Activated naive CD4-positive, alpha-beta T cell treated with anti-CD3 and anti-CD28 coated beads, Interleukin-2, amount 50 U/mL, for 24 hours (primary cell): ENCODE measurements around the gene ELSPBP1.

ENCODE experiments used
- H3K27ac Mint-ChIP-seq: one replicate; pipeline ENCODE4 v1.8.0; 2021; ENCODE audit warnings: mild to moderate bottlenecking, mixed read lengths
- H3K27me3 Mint-ChIP-seq: one replicate; pipeline ENCODE4 v1.8.0; 2021; ENCODE audit warnings: mixed read lengths
- H3K36me3 Mint-ChIP-seq: one replicate; pipeline ENCODE4 v1.8.0; 2021; ENCODE audit warnings: mixed read lengths
- H3K4me1 Mint-ChIP-seq: one replicate; pipeline ENCODE4 v1.8.0; 2021; ENCODE audit warnings: mixed read lengths
- H3K4me3 Mint-ChIP-seq: one replicate; pipeline ENCODE4 v1.8.0; 2021; ENCODE audit warnings: mild to moderate bottlenecking, mixed read lengths
- H3K9me3 Mint-ChIP-seq: one replicate; pipeline ENCODE4 v1.8.0; 2021; ENCODE audit warnings: mixed read lengths

Gene ELSPBP1

GRCh38 chr19:48023518-48023917 lies 29.1 kb downstream of the ELSPBP1 start:
- no peaks in the 10 kb centered on the region for H3K4me1 Mint-ChIP-seq
- peaks cover 30% of the 10 kb centered on the region for H3K27me3 Mint-ChIP-seq
- no peaks in the 10 kb centered on the region for H3K9me3 Mint-ChIP-seq
- H3K27ac Mint-ChIP-seq: no peak overlapping the region
- H3K36me3 Mint-ChIP-seq: no peaks in the 10 kb centered on the region
- no peak overlapping the region for H3K4me3 Mint-ChIP-seq

GRCh38 chr19:48025480-48025879 lies 31.0 kb downstream of the ELSPBP1 start:
- peaks cover 30% of the 10 kb centered on the region for H3K27me3 Mint-ChIP-seq
- H3K4me1 Mint-ChIP-seq: no peaks in the 10 kb centered on the region
- H3K9me3 Mint-ChIP-seq: no peaks in the 10 kb centered on the region
- H3K4me3 Mint-ChIP-seq: no peak overlapping the region
- H3K36me3 Mint-ChIP-seq: no peaks in the 10 kb centered on the region
- H3K27ac Mint-ChIP-seq: no peak overlapping the region

GRCh38 chr19:48029431-48029830 lies 35.0 kb downstream of the ELSPBP1 start:
- Mint-ChIP-seq H3K27me3 (peaks cover 18% of the 10 kb centered on the region), H3K36me3 (no peaks in the 10 kb centered on the region), H3K27ac (no peak overlapping the region), H3K9me3 (no peaks in the 10 kb centered on the region), H3K4me3 (no peak overlapping the region), H3K4me1 (no peaks in the 10 kb centered on the region)

GRCh38 chr19:48030073-48030472 lies 35.6 kb downstream of the ELSPBP1 start:
- Mint-ChIP-seq H3K27ac (no peak overlapping the region), H3K27me3 (peaks cover 14% of the 10 kb centered on the region), H3K4me3 (no peak overlapping the region), H3K9me3 (no peaks in the 10 kb centered on the region), H3K36me3 (no peaks in the 10 kb centered on the region), H3K4me1 (no peaks in the 10 kb centered on the region)

GRCh38 chr19:48033604-48034003 lies 39.2 kb downstream of the ELSPBP1 start:
- H3K27ac Mint-ChIP-seq: no peak overlapping the region
- H3K9me3 Mint-ChIP-seq: peaks cover 9% of the 10 kb centered on the region
- H3K4me1 Mint-ChIP-seq: no peaks in the 10 kb centered on the region
- H3K4me3 Mint-ChIP-seq: no peak overlapping the region
- peaks cover 14% of the 10 kb centered on the region for H3K27me3 Mint-ChIP-seq
- no peaks in the 10 kb centered on the region for H3K36me3 Mint-ChIP-seq

- Mint-ChIP-seq H3K27ac (no peak overlapping the region), H3K36me3 (no peaks in the 10 kb centered on the region), H3K27me3 (peaks cover 28% of the 10 kb centered on the region), H3K4me1 (no peaks in the 10 kb centered on the region), H3K9me3 (peaks cover 9% of the 10 kb centered on the region), H3K4me3 (no peak overlapping the region)
Observed at GRCh38 chr19:48036765-48037164, 42.3 kb downstream of the ELSPBP1 start.

DNA sequence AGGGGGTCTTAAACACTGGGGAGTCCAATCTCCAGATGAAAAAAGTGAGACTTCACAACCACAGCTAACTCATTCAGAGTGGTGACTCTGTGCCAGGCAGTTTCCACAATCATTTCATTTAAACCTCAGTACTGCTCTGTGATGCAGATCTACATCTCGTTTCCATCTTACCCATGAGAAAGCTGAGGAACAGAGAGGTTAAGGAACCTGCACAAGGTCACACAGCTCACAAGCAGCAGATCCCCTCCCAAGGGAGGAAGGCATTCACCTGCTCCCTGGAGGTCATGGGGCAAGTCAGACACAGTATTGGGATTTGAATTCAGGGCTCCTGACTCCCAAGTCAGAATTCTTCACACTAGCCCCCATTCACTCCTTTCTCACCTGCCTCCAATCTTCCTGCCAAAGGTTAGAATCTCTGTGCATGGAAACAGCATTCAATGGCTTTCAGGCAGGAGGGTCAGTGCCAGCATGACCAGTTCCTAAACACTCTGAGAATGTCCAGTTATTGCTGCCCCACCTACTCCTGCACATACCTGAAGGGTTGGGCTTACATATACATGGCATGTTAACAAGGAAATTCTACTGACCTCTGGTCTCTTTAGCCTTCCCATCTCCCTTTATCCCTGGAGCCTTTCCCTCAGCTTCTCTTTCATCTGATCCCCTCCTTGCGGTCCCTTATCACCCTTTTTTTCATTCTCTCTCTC lies 47.6 kb downstream of the ELSPBP1 start:
- Mint-ChIP-seq H3K36me3 (no peaks in the 10 kb centered on the region), H3K4me1 (no peaks in the 10 kb centered on the region), H3K27me3 (peaks cover 37% of the 10 kb centered on the region), H3K27ac (no peak overlapping the region), H3K9me3 (no peaks in the 10 kb centered on the region), H3K4me3 (no peak overlapping the region)

DNA sequence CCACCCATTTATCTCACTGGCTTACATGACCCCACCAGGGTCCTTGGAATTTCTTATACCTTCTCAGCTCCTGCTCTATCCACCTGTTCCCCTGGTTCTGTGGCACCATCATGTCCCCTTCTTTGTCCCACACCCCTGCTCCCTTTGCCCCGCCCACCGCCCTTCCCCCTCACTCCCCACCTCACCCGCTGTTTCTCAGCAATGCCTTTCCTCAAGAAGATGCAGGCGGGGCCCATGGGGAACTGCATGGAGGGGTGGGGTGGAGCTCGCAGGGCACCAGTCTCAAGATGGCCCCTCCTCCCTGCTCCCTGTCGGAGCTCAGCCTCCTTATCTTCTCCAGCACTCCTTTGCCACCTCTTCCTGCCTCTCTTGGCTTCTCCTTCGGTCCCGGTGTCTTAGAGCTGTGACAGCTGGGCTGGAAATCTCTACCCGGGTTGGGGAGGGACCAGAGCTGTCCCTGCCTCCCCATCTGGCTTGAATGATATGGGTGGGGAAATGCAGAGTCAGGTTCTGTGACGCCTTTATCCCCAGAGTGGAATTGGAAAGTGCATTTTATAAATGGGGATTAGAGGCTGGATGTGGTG lies 49.3 kb downstream of the ELSPBP1 start, which contains the start of gene CABP5:
CABP5 (minus strand) TSS at position 405 of the 584 bp plus-strand sequence; CDS start at position 248, 157 bp downstream.
- no peaks in the 10 kb centered on the region for H3K9me3 Mint-ChIP-seq

GRCh38 chr19:48044561-48044960 lies 50.1 kb downstream of the ELSPBP1 start:
- H3K4me1 Mint-ChIP-seq: no peaks in the 10 kb centered on the region
- peaks cover 30% of the 10 kb centered on the region for H3K27me3 Mint-ChIP-seq
- H3K27ac Mint-ChIP-seq: no peak overlapping the region
- H3K4me3 Mint-ChIP-seq: no peak overlapping the region
- no peaks in the 10 kb centered on the region for H3K9me3 Mint-ChIP-seq
- H3K36me3 Mint-ChIP-seq: no peaks in the 10 kb centered on the region

More for the DNA sequence above, 49.3 kb downstream of the ELSPBP1 start, which contains the start of gene CABP5:
- Mint-ChIP-seq H3K27ac (no peak within 1 kb of the TSS), H3K4me1 (no peaks in the 10 kb centered on the region), H3K4me3 (no peak within 1 kb of the TSS), H3K36me3 (no peaks in the 10 kb centered on the region), H3K27me3 (peaks cover 36% of the 10 kb centered on the region)

DNA sequence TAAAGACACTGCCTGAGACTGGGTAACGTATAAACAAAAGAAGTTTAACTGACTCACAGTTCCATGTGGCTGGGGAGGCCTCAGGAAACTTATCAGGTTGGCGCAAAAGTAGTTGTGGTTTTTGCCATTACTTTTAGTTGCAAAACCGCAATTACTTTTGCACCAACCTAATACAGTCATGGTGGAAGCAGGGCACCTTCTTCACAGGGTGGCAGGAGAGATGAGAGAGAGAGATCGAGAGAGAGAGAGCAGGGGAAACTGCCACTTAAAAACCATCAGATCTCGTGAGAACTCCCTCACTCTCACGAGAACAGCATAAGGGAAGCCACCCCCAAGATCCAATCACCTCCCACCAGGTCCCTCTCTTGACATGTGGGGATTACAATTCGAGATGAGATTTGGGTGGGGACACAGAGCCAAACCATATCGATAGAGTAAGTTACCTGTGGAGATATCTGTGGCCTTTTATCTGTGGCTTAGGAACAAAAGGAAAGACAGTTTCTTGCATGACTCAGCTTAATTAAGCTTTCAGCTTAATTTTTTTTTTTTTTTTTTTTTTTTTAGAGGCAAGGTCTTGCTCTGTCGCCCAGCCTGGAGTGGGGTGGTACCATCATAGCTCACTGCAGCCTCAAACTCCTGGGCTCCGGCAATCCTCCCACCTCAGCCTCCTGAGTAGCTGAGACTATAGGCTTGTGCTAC lies 57.1 kb downstream of the ELSPBP1 start:
- Mint-ChIP-seq H3K36me3 (no peaks in the 10 kb centered on the region), H3K4me3 (no peak overlapping the region), H3K9me3 (no peaks in the 10 kb centered on the region), H3K27me3 (no peaks in the 10 kb centered on the region), H3K27ac (no peak overlapping the region), H3K4me1 (no peaks in the 10 kb centered on the region)

- Mint-ChIP-seq H3K27ac (no peak overlapping the region), H3K4me3 (no peak overlapping the region), H3K4me1 (no peaks in the 10 kb centered on the region), H3K27me3 (no peaks in the 10 kb centered on the region), H3K36me3 (no peaks in the 10 kb centered on the region), H3K9me3 (no peaks in the 10 kb centered on the region)
Observed at GRCh38 chr19:48053076-48053475, 58.6 kb downstream of the ELSPBP1 start.

GRCh38 chr19:48053856-48054255 lies 59.4 kb downstream of the ELSPBP1 start:
- Mint-ChIP-seq H3K27me3 (no peaks in the 10 kb centered on the region), H3K4me3 (no peak overlapping the region), H3K36me3 (no peaks in the 10 kb centered on the region), H3K27ac (no peak overlapping the region), H3K9me3 (no peaks in the 10 kb centered on the region), H3K4me1 (no peaks in the 10 kb centered on the region)

GRCh38 chr19:48059331-48059730 lies 64.9 kb downstream of the ELSPBP1 start:
- Mint-ChIP-seq H3K27me3 (peaks cover 10% of the 10 kb centered on the region), H3K27ac (no peak overlapping the region), H3K9me3 (no peaks in the 10 kb centered on the region), H3K36me3 (no peaks in the 10 kb centered on the region), H3K4me1 (no peaks in the 10 kb centered on the region), H3K4me3 (no peak overlapping the region)

- Mint-ChIP-seq H3K9me3 (no peaks in the 10 kb centered on the region), H3K27me3 (peaks cover 10% of the 10 kb centered on the region), H3K36me3 (no peaks in the 10 kb centered on the region), H3K4me3 (no peak overlapping the region), H3K4me1 (no peaks in the 10 kb centered on the region), H3K27ac (no peak overlapping the region)
Observed at GRCh38 chr19:48060381-48060780, 65.9 kb downstream of the ELSPBP1 start.

DNA sequence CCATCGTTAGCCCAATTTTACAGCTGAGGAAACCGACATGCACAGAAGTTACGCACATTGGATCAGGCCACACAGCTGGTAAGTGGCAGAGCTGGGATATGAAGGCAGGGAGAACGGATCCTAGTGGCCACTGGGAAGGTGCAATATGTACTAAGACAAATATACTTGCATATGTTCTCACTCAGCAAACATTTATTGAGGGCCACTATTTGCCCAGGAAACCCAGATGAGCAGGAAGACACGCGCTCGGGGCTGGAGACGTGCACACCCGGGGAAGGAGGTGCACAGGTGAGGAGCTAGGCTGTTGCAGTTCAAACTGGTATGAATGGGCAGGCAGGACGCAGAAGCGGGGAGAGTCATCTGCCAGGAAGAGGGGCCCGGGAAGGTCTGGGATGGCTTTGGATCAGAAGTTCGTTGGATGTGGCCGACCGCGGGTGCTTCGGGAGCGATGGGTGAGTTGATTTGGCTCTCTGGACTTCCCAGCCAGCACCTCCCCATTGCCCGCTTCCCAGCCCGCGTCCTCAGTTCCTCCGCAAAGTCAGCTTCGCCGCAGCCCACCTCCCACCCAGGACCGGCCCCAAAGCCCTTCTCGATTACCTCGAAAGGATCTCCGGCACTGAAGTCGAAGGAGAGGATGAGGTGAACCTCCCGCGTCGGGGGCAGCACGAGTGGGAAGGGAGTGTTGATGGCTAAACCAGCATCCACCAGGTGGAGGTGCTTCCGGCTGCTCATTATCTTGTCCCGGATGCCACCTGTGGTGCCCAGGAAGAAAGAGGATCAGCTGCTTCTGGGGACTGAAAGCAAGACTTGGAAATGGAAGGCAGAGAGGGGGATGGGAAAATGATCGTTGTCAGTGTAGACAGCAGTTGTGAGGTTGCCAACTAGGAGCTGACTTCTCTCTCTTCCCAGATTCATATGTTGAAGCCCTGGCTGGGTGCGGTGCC lies 67.2 kb downstream of the ELSPBP1 start:
- H3K27ac Mint-ChIP-seq: no peak overlapping the region
- no peak overlapping the region for H3K4me3 Mint-ChIP-seq
- H3K9me3 Mint-ChIP-seq: no peaks in the 10 kb centered on the region
- H3K36me3 Mint-ChIP-seq: no peaks in the 10 kb centered on the region
- peaks cover 10% of the 10 kb centered on the region for H3K27me3 Mint-ChIP-seq
- no peaks in the 10 kb centered on the region for H3K4me1 Mint-ChIP-seq
